DND-41 (cell line): ENCODE measurements around the gene PPP1R1B.

Source experiments
- EZH2 ChIP-seq: IDR thresholded peaks from 3 replicates; pipeline ENCODE4 v1.6.1; 2012; ENCODE audit warnings: borderline replicate concordance, low read depth, mild to moderate bottlenecking, moderate library complexity, low read length, inconsistent platforms; ENCODE audit not compliant: severe bottlenecking
- TF ChIP-seq, protein P1 (sequence below): IDR thresholded peaks from 2 replicates; pipeline ENCODE4 v1.5.1; 2012; ENCODE audit warnings: borderline replicate concordance, low read length, moderate library complexity, mild to moderate bottlenecking; ENCODE audit not compliant: poor library complexity, severe bottlenecking; ENCODE audit errors: extremely low read depth

GRCh38 chr17:39641883-39642282, 15.1 kb downstream of the PPP1R1B start:
- TF ChIP-seq, protein P1, sequence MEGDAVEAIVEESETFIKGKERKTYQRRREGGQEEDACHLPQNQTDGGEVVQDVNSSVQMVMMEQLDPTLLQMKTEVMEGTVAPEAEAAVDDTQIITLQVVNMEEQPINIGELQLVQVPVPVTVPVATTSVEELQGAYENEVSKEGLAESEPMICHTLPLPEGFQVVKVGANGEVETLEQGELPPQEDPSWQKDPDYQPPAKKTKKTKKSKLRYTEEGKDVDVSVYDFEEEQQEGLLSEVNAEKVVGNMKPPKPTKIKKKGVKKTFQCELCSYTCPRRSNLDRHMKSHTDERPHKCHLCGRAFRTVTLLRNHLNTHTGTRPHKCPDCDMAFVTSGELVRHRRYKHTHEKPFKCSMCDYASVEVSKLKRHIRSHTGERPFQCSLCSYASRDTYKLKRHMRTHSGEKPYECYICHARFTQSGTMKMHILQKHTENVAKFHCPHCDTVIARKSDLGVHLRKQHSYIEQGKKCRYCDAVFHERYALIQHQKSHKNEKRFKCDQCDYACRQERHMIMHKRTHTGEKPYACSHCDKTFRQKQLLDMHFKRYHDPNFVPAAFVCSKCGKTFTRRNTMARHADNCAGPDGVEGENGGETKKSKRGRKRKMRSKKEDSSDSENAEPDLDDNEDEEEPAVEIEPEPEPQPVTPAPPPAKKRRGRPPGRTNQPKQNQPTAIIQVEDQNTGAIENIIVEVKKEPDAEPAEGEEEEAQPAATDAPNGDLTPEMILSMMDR: no peak
- no peak for TF ChIP-seq EZH2
